H9 (cell line): ENCODE data around the gene SCNN1B. TPM values are rescaled to one million over a fixed set of nuclear protein-coding genes. Genes with fewer than 3 reads are reported as not detected.

Source experiments
- DNase-seq: peaks from one replicate; pipeline ENCODE4 v3.0.0-alpha.2; 2017
- H2AFZ ChIP-seq: one replicate; pipeline ENCODE4 v1.6.1; 2013; ENCODE audit warnings: mild to moderate bottlenecking, low read length, control low read depth, moderate library complexity
- H2AK5ac ChIP-seq: 2 replicates; pipeline ENCODE4 v1.6.1; 2013; ENCODE audit warnings: low read length, control low read depth, mixed read lengths; ENCODE audit not compliant: insufficient read length
- H2BK120ac ChIP-seq: one replicate; pipeline ENCODE4 v1.6.1; 2013; ENCODE audit warnings: low read depth, mild to moderate bottlenecking, low read length, control low read depth, inconsistent platforms; ENCODE audit not compliant: poor library complexity, severe bottlenecking
- H2BK12ac ChIP-seq: 2 replicates; pipeline ENCODE4 v1.6.1; 2013; ENCODE audit warnings: low read length, control low read depth, mixed read lengths, low read depth; ENCODE audit not compliant: insufficient read length
- H2BK15ac ChIP-seq: 2 replicates; pipeline ENCODE4 v1.6.1; 2013; ENCODE audit warnings: low read depth, low read length, control low read depth
- H2BK20ac ChIP-seq: one replicate; pipeline ENCODE4 v1.6.1; 2013; ENCODE audit warnings: low read depth, mild to moderate bottlenecking, low read length, control low read depth, inconsistent platforms; ENCODE audit not compliant: poor library complexity, severe bottlenecking
- H2BK5ac ChIP-seq: 2 replicates; pipeline ENCODE4 v1.6.1; 2013; ENCODE audit warnings: low read length, control low read depth, mixed read lengths; ENCODE audit not compliant: insufficient read length
- H3K14ac ChIP-seq: 2 replicates; pipeline ENCODE4 v1.6.1; 2013; ENCODE audit warnings: low read length, control low read depth; ENCODE audit not compliant: insufficient read depth
- H3K18ac ChIP-seq: 2 replicates; pipeline ENCODE4 v1.6.1; 2013; ENCODE audit warnings: low read depth, mild to moderate bottlenecking, mixed read lengths, low read length, control low read depth; ENCODE audit not compliant: insufficient read length
- H3K23ac ChIP-seq: 2 replicates; pipeline ENCODE4 v1.6.1; 2013; ENCODE audit warnings: low read length, control low read depth, mixed read lengths, low read depth; ENCODE audit not compliant: insufficient read length
- H3K23me2 ChIP-seq: 2 replicates; pipeline ENCODE4 v1.6.1; 2013; ENCODE audit warnings: low read depth, mild to moderate bottlenecking, mixed read lengths, low read length, control low read depth; ENCODE audit not compliant: insufficient read length, poor library complexity, severe bottlenecking
- H3K27ac ChIP-seq: 2 replicates; pipeline ENCODE4 v1.5.1; 2013; ENCODE audit warnings: low read length, control low read depth, mixed read lengths, low read depth; ENCODE audit not compliant: insufficient read length
- H3K27me3 ChIP-seq: 2 replicates; pipeline ENCODE4 v1.6.1; 2013; ENCODE audit warnings: low read length, control low read depth, inconsistent platforms; ENCODE audit not compliant: insufficient read depth
- H3K4ac ChIP-seq: 2 replicates; pipeline ENCODE4 v1.6.1; 2013; ENCODE audit warnings: low read depth, mild to moderate bottlenecking, control low read depth, inconsistent platforms, low read length, moderate library complexity
- H3K4me1 ChIP-seq: 2 replicates; pipeline ENCODE4 v1.6.1; 2013; ENCODE audit warnings: low read length, control low read depth, inconsistent platforms; ENCODE audit not compliant: insufficient read depth
- H3K4me2 ChIP-seq: 2 replicates; pipeline ENCODE4 v1.6.1; 2013; ENCODE audit warnings: low read length, control low read depth, mixed read lengths; ENCODE audit not compliant: insufficient read length, insufficient read depth
- H3K56ac ChIP-seq: 2 replicates; pipeline ENCODE4 v1.6.1; 2013; ENCODE audit warnings: low read depth, mild to moderate bottlenecking, mixed read lengths, low read length, control low read depth; ENCODE audit not compliant: insufficient read length
- H3K79me1 ChIP-seq: 2 replicates; pipeline ENCODE4 v1.6.1; 2013; ENCODE audit warnings: low read depth, mild to moderate bottlenecking, moderate library complexity, low read length, control low read depth, inconsistent platforms; ENCODE audit not compliant: insufficient read depth, poor library complexity, severe bottlenecking
- H3K79me2 ChIP-seq: 2 replicates; pipeline ENCODE4 v1.6.1; 2013; ENCODE audit warnings: low read length, control low read depth, inconsistent platforms; ENCODE audit not compliant: insufficient read depth
- H3K9ac ChIP-seq: 2 replicates; pipeline ENCODE4 v1.6.1; 2013; ENCODE audit warnings: low read length, control low read depth, mixed read lengths; ENCODE audit not compliant: insufficient read length; ENCODE audit errors: extremely low read depth
- H3K9me3 ChIP-seq: one replicate; pipeline ENCODE4 v1.6.1; 2013; ENCODE audit warnings: low read depth, low read length, inconsistent platforms; ENCODE audit not compliant: control insufficient read depth
- H3T11ph ChIP-seq: one replicate; pipeline ENCODE4 v1.6.1; 2013; ENCODE audit warnings: mild to moderate bottlenecking, low read length, control low read depth, inconsistent platforms
- H4K20me1 ChIP-seq: one replicate; pipeline ENCODE4 v1.6.1; 2013; ENCODE audit not compliant: control insufficient read depth, insufficient read length, insufficient read depth
- H4K5ac ChIP-seq: 2 replicates; pipeline ENCODE4 v1.6.1; 2013; ENCODE audit warnings: low read depth, mild to moderate bottlenecking, mixed read lengths, low read length, control low read depth; ENCODE audit not compliant: insufficient read length
- H4K8ac ChIP-seq: replicated peaks from 2 replicates; pipeline ENCODE4 v1.6.1; 2013; ENCODE audit warnings: low read length, control low read depth, mixed read lengths, low read depth; ENCODE audit not compliant: insufficient read length
- H4K91ac ChIP-seq: 2 replicates; pipeline ENCODE4 v1.6.1; 2013; ENCODE audit warnings: low read depth, mild to moderate bottlenecking, moderate library complexity, mixed read lengths, low read length, control low read depth; ENCODE audit not compliant: insufficient read length
- H3K27ac Mint-ChIP-seq, 3 experiments: 2 replicates in 2 of 3; 3 replicates in 1 of 3; pipeline ENCODE4 v1.8.0; 2020 to 2021; ENCODE audit warnings: mixed read lengths in 3 of 3, mild to moderate bottlenecking in 1 of 3, moderate library complexity in 1 of 3
- H3K27me3 Mint-ChIP-seq: 2 replicates; pipeline ENCODE4 v1.8.0; 2021; ENCODE audit warnings: low read depth, mild to moderate bottlenecking, moderate library complexity, mixed read lengths
- H3K36me3 Mint-ChIP-seq, 3 experiments: 2 replicates in 2 of 3; 3 replicates in 1 of 3; pipeline ENCODE4 v1.8.0; 2020 to 2021; ENCODE audit warnings: low read depth in 3 of 3, mixed read lengths in 3 of 3; ENCODE audit not compliant: insufficient read depth in 1 of 3
- H3K4me1 Mint-ChIP-seq, 2 experiments: 2 replicates each; pipeline ENCODE4 v1.8.0; 2020; ENCODE audit warnings: mixed read lengths in 2 of 2
- H3K4me3 Mint-ChIP-seq, 2 experiments: 2 replicates in 1 of 2; 3 replicates in 1 of 2; pipeline ENCODE4 v1.8.0; 2020 to 2021; ENCODE audit warnings: mild to moderate bottlenecking in 2 of 2, mixed read lengths in 2 of 2, moderate library complexity in 1 of 2
- H3K9me3 Mint-ChIP-seq, 2 experiments: 2 replicates in 1 of 2; 3 replicates in 1 of 2; pipeline ENCODE4 v1.8.0; 2020; ENCODE audit warnings: mild to moderate bottlenecking in 2 of 2, mixed read lengths in 2 of 2, moderate library complexity in 1 of 2
- CTCF ChIP-seq: fragments of 200-600 bp; sonication (generic); conservative IDR thresholded peaks from 3 replicates; pipeline ENCODE4 v1.8.0; 2021; ENCODE audit warnings: antibody characterized with exemption, mild to moderate bottlenecking
- WGBS: extraction: QIAGEN DNeasy Blood & Tissue Kit; methylation state at CpG from one replicate; pipeline ENCODE4 v1.1.7; 2013; ENCODE audit warnings: missing lambda C conversion rate, low lambda C conversion rate, mixed read lengths; ENCODE audit not compliant: insufficient read length; ENCODE audit errors: extremely low coverage; 5-methylcytosine and 5-hydroxymethylcytosine counted together
- total RNA-seq: library from RNA; stranded (reverse); gene quantifications from 2 replicates; pipeline ENCODE4 v1.2.1, GENCODE V29; 2021

SCNN1B gene
- total RNA-seq, 1 experiment from 2014 or later = 0.11 TPM

GRCh38 chr16:23320693-23321092 lies 18.6 kb downstream of the SCNN1B start:
- H2BK5ac ChIP-seq = no peak overlapping the region
- no peak overlapping the region for H3T11ph ChIP-seq
- no peak for DNase-seq
- no peak overlapping the region for H2BK120ac ChIP-seq
- H2BK12ac ChIP-seq = no peak overlapping the region
- no peak overlapping the region for H2BK20ac ChIP-seq
- no peak overlapping the region for H3K9ac ChIP-seq
- no peak overlapping the region for H3K27ac ChIP-seq
- no peaks in the 10 kb centered on the region for H3K79me2 ChIP-seq
- H3K18ac ChIP-seq = no peak overlapping the region
- H3K4me1 ChIP-seq = peaks cover 2% of the 10 kb centered on the region; the same call in 1 of the 2 replicates
- no peak overlapping the region for H2AFZ ChIP-seq
- Mint-ChIP-seq H3K4me1 (peaks cover 3 to 6% of the 10 kb centered on the region in 2 experiments; a peak in 3 of 4 replicates), H3K9me3 (no peaks in the 10 kb centered on the region), H3K4me3 (no peak overlapping the region), H3K27ac (no peak overlapping the region), H3K36me3 (no peaks in the 10 kb centered on the region), H3K27me3 (peaks cover 2% of the 10 kb centered on the region; the same call in 1 of the 2 replicates)
- H3K79me1 ChIP-seq = no peaks in the 10 kb centered on the region
- no peak overlapping the region for H3K56ac ChIP-seq
- no peak overlapping the region for H2AK5ac ChIP-seq
- no peak for TF ChIP-seq CTCF
- no peaks in the 10 kb centered on the region; the same call in 1 of the 2 replicates for H3K27me3 ChIP-seq
- H3K4me2 ChIP-seq = no peak overlapping the region
- H4K20me1 ChIP-seq = no peaks in the 10 kb centered on the region
- H4K8ac ChIP-seq = no peak overlapping the region
- H2BK15ac ChIP-seq = no peak overlapping the region
- H3K9me3 ChIP-seq = no peaks in the 10 kb centered on the region
- WGBS = no CpG with 5 or more reads among the region's 7 CpGs
- H3K23me2 ChIP-seq = no peaks in the 10 kb centered on the region
- H4K91ac ChIP-seq = no peak overlapping the region
- no peak overlapping the region for H3K23ac ChIP-seq
- H3K4ac ChIP-seq = no peak overlapping the region
- no peak overlapping the region for H4K5ac ChIP-seq
- H3K14ac ChIP-seq = no peak overlapping the region
